ENCODE data around the gene NT5DC3.

NT5DC3 gene

DNA sequence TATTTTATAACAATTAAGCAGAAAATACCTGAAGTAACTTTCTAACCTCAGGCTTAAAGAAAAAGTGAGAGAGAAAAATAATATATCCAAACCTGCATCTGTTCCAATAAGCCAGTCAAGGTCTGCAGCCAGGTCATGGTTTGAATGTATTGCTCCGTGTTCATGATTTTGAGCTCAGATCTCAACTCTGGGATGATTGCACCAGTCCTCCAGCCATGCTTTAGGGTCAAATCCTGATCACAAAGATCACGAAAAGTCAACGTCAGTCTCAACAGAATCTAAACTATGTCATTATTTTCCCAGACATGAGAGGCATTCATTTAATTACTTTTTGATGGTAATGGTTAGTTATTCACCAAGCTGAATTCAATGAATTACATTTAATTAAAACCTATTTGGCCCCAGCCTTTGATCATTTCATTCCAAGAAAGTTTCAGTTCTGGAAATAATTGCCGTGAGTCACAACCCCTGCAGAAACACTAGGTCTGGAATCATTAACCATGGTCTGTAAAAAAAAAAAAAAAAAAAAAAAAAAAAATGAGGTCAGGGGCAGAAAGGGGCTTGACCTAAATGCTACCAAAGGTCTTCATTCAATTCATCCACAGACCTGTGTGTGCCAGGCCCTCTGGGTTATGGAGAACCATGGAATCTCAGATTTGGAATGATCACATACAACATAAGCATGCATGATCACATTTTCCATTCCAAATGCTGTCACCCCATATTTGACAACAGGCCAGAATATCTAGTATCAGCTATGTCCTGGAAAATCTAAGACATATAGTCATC is 55.6 kb downstream of the NT5DC3 start:
- H3K4me3 ChIP-seq (ENCODE audit: low read depth, low read length): no peak overlapping the region
- no peak for TF ChIP-seq CTCF (IDR thresholded peaks at IDR 0.05; ENCODE audit: borderline replicate concordance, insufficient read depth, low read depth, low read length)

DNA sequence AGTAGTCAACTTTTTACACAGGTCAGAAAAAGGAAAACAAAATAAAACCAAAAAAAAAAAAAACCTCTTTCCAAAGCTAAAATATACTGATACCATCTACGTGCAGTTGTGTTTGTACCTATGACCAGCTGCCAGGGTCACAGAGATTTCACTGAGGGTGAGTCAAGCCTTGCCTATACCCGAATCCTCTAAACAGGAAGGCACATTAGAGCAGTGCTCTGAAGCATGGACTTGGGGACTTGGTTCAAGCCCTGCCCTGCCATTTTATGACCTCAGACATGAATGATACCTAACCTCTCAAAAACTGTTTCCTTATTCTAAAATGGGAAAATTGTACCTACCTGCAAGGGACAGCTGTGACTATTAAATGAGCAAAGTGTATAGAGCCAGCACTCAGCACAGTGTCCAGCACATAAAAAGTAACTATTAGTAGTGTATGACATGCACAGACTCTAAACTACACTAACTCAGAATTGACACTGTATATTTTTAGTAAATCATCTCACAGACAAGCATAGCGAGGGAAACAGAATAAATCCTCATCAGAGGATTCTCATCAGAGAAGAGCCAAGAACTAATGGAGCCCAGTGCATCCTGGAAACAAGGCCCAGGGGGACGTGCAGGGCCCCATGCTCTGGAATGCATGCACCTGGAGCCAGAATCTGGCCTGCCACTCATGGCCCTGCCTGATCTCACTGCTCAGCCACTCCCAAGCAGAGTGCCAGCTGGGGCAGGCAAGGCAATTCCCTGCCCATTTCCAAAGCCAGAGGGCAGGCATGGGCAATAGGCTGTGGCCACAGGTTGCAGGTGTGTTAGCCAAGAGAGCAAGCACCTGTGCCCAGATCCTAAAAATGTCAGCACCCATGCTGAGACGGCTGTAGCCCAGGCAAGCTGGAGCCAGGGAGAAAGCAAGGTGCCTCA is 57.0 kb downstream of the NT5DC3 start:
- H3K4me3 ChIP-seq (ENCODE audit: low read depth, low read length): no peak overlapping the region
- no peak for TF ChIP-seq CTCF (IDR thresholded peaks at IDR 0.05; ENCODE audit: borderline replicate concordance, insufficient read depth, low read depth, low read length)

DNA sequence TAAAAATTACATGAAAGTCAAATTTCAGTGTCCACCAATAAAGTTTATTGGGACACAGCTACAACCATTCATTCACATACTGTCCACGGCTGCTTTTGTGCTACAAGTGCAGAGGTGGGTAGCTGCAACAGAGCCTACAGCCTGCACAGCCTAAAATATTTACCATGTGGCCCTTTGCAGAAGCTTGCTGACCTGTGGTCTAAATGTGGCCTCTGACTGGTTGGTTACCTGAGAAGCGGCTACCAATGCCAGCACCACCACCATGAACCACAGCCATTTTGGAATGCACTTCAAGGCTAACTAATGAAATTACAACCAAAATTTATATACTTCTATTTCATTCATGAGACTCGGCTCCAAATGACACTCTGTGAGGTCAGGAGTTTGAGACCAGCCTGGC is 58.6 kb downstream of the NT5DC3 start:
- TF ChIP-seq CTCF (IDR thresholded peaks at IDR 0.05; ENCODE audit: borderline replicate concordance, insufficient read depth, low read depth, low read length): no peak
- no peak overlapping the region for H3K4me3 ChIP-seq (ENCODE audit: low read depth, low read length)

GRCh38 chr12:103780992-103781391 is 60.0 kb downstream of the NT5DC3 start:
- no peak for TF ChIP-seq CTCF (IDR thresholded peaks at IDR 0.05; ENCODE audit: borderline replicate concordance, insufficient read depth, low read depth, low read length)
- H3K4me3 ChIP-seq (ENCODE audit: low read depth, low read length): no peak overlapping the region

- TF ChIP-seq CTCF (IDR thresholded peaks at IDR 0.05; ENCODE audit: borderline replicate concordance, insufficient read depth, low read depth, low read length): no peak
- H3K4me3 ChIP-seq (ENCODE audit: low read depth, low read length): no peak overlapping the region
These were observed 61.0 kb downstream of the NT5DC3 start for GRCh38 chr12:103780093-103780440.

GRCh38 chr12:103779410-103780092 is 61.5 kb downstream of the NT5DC3 start:
- TF ChIP-seq CTCF (IDR thresholded peaks at IDR 0.05; ENCODE audit: borderline replicate concordance, insufficient read depth, low read depth, low read length): no peak
- H3K4me3 ChIP-seq (ENCODE audit: low read depth, low read length): no peak overlapping the region

All from GM12875 (cell line).